Pancreas (tissue), 10 donors: ENCODE results near the gene ASB2. TPM values are rescaled to one million over a fixed set of nuclear protein-coding genes. Genes with fewer than 3 reads are reported as not detected.

ENCODE experiments used
- ATAC-seq, 4 donors: fragments of 200-7000 bp; cut with Tn5 transposase; one replicate each; pipeline versions ENCODE4 v1.8.0 to v1.9.1; 2020; ENCODE audit warnings: mild to moderate bottlenecking in 4 of 4, moderate library complexity in 4 of 4
- DNase-seq, 6 donors: peaks; one replicate each; pipeline ENCODE4 v3.0.0-alpha.2; 2020
- FAIRE-seq: peaks from 2 replicates; lab custom pipeline; 2012; peaks lifted over from hg19 to GRCh38; lab: Jason Lieb, UNC
- H3K27ac ChIP-seq, 4 donors: fragments of 200-600 bp; sonication (generic); 1 replicate in 3 of 4; 2 replicates in 1 of 4; pipeline versions ENCODE4 v1.5.0 to v1.8.0; 2020
- H3K27me3 ChIP-seq, 4 donors: fragments of 200-600 bp; one replicate each; pipeline ENCODE4 v1.8.0; 2021
- H3K36me3 ChIP-seq, 3 donors: fragments of 200-600 bp; sonication (generic) in 1 of 3; one replicate each; pipeline versions ENCODE4 v1.5.0 to v1.8.0; 2020 to 2021
- H3K4me1 ChIP-seq, 3 donors: fragments of 200-600 bp; one replicate each; pipeline ENCODE4 v1.8.0; 2021
- H3K4me3 ChIP-seq, 4 donors: fragments of 200-600 bp; sonication (generic) in 2 of 4; one replicate each; pipeline versions ENCODE4 v1.5.0 to v1.8.0; 2020 to 2021
- H3K9me3 ChIP-seq, 4 donors: fragments of 200-600 bp; one replicate each; pipeline ENCODE4 v1.8.0; 2021
- CTCF ChIP-seq, 4 donors: fragments of 200-600 bp; sonication (generic) in 3 of 4; IDR thresholded peaks; one replicate each; pipeline versions ENCODE4 v1.5.0 to v1.8.0; 2021; ENCODE audit warnings: antibody characterized with exemption in 4 of 4
- WGBS, 2 donors: extraction: QIAGEN DNeasy Blood & Tissue Kit; methylation state at CpG; one replicate each; pipeline ENCODE4 v1.1.7; 2013; 5-methylcytosine and 5-hydroxymethylcytosine counted together
- intact Hi-C, 3 donors: fragments of 100-400 bp; cut with DNase I; formaldehyde crosslinking; loops; one replicate each; pipeline versions ENCODE4 v1.11.1 to v1.14.2; 2022
- polyA plus RNA-seq, 2 donors: library from polyadenylated mRNA; stranded (reverse); fragments of 200-250 nt; gene quantifications; one replicate each; pipeline ENCODE4 v1.2.3, GENCODE V29; 2013
- total RNA-seq, 6 donors: library from RNA; stranded (reverse); fragmentation: NEBNext Ultra II Directional in 4 of 6; extraction: Animal tissue kit (Norgen Biotek cat#: 25700) in 4 of 6; gene quantifications; one replicate each; pipeline versions ENCODE4 v1.2.1 to v1.2.4, GENCODE V29; 2021 to 2023
- donor health status: healthy with polysubstance abuse.
- donor health status: DM: no; HTN: no; CAD: no; lungs with moderate emphysema.
- donor health status: DM: no; HTN: no; CAD: no.
- donor health status: control.
- donor health status: control.
- donor health status: Bipolar disorder and iron deficiency.
- donor health status: DM: yes; HTN: yes; CAD: no.
- donor health status: DM: no; HTN: no; CAD: no.
- donor health status: DM: no; HTN: no; CAD: no.
- donor health status: DM: yes; HTN: yes; CAD: no.

ASB2 gene
- total and polyA plus RNA-seq, 8 donors: 0.09 to 1.4 (median 0.40) TPM

DNA sequence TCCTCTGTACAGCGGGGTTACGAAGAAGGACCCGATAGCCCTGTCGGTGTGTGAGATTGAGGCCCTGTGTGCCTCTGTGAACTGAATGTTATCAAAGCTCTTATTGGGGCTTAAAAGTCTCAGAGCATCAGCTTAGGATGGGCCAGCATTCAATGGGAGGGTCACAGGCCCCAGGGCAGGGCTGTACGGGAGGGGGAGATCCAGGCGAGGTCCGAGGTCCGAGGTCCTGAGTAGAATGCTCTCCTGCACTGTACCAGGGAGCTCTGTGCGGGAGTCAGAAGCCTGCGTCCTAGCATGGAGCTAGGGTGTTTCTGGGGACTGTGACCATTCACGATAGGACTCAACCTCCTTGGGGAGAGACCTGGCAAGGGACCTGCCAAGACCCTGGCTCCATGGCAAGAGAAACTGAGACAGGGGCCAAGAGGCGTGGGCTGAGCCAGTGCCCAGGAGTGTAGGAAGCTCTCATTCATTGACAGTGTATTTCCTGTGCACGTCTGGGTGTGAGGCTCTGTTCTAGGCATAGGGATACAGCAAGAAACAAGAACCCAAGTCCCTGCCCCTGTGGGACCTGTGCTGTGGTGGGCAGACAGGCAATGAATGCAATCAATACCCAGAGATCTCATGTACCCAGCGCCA is 61.2 kb downstream of the ASB2 start:
- Histone ChIP-seq H3K9me3 (no peaks in the 10 kb centered on the region), H3K4me1 (no peaks in the 10 kb centered on the region), H3K27ac (no peak overlapping the region), H3K27me3 (no peaks in the 10 kb centered on the region), H3K36me3 (no peaks in the 10 kb centered on the region), H3K4me3 (no peak overlapping the region)
- WGBS, 2 donors: 68 to 78% methylated on average over 14 of the region's 14 CpGs
- no peak for TF ChIP-seq CTCF (IDR thresholded peaks at IDR 0.05)
- DNase-seq (no peak), FAIRE-seq (no peak), ATAC-seq (no peak)
- intact Hi-C loops: no loop called here

GRCh38 chr14:93914278-93914677 is 62.1 kb downstream of the ASB2 start:
- WGBS, 2 donors: 92 to 93% methylated on average over 4 of the region's 4 CpGs
- Histone ChIP-seq H3K27ac (no peak overlapping the region), H3K9me3 (no peaks in the 10 kb centered on the region), H3K4me3 (no peak overlapping the region), H3K36me3 (no peaks in the 10 kb centered on the region), H3K27me3 (no peaks in the 10 kb centered on the region), H3K4me1 (no peaks in the 10 kb centered on the region)
- intact Hi-C loops: no loop called here
- ATAC-seq: peak in 2 of 4 donors; percentile 25 to 37
- FAIRE-seq: no peak
- DNase-seq: no peak
- TF ChIP-seq CTCF (IDR thresholded peaks at IDR 0.05): no peak

DNA sequence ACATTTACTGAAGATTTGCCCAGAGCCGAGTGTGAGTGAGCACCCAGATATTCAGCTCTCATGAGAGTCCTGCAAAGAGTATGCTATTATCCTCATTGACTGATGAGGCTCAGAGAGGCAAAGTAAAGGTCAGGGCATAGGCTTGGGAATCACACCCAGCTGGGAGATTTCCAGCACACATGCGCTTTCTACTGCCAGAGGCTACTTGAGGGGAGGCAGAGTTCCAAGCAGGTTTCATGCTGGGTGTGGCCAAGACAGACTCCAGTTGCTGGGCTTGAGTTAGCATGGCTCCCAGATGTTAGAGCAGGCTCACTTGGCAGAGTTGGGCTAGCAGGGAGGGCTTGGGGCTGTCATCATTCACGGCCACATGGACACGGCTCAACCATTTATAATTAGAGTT is 63.6 kb downstream of the ASB2 start:
- H3K27me3 ChIP-seq: no peaks in the 10 kb centered on the region
- intact Hi-C loops: no loop called here
- no peak for DNase-seq
- no peaks in the 10 kb centered on the region for H3K9me3 ChIP-seq
- no peak overlapping the region for H3K27ac ChIP-seq
- no peak for TF ChIP-seq CTCF (IDR thresholded peaks at IDR 0.05)
- H3K4me3 ChIP-seq: no peak overlapping the region
- no peaks in the 10 kb centered on the region for H3K36me3 ChIP-seq
- ATAC-seq: no peak
- FAIRE-seq: no peak
- no peaks in the 10 kb centered on the region for H3K4me1 ChIP-seq
- WGBS, 2 donors: 79 to 81% methylated on average over 4 of the region's 4 CpGs

DNA sequence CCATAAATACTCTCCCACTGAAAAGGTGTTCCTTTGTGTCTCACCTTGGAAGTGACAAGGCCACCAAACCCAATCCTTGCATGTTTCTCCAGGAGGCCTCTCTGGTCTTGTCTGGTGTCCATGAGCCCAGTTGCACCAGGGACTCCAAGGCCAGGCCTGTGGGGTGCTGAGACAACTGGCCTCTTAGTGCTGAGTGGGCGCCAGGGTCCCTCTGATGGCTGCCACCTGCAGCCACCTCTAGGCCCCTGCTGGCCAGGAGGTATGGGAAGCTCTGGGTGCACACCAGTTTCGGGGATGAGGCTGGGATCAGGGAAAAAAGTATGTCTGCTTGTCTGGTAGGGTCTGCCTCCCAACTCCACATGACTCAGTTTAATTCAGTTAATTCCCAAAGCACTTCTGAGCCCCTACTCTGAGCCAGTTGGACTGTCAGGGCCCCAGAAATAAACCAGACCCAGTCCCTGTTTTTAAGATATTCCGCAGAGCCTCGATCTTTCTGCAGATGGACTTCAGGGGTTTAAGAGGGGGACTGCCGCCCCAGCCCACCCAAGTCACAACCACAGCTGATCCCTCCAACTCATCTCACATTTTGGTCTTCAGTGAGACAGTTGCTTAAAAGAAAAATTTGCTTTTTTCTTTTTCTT is 64.3 kb downstream of the ASB2 start:
- Histone ChIP-seq H3K4me3 (no peak overlapping the region), H3K27me3 (no peaks in the 10 kb centered on the region), H3K4me1 (no peaks in the 10 kb centered on the region), H3K27ac (no peak overlapping the region), H3K9me3 (no peaks in the 10 kb centered on the region), H3K36me3 (no peaks in the 10 kb centered on the region)
- no peak for TF ChIP-seq CTCF (IDR thresholded peaks at IDR 0.05)
- FAIRE-seq (no peak), ATAC-seq (no peak), DNase-seq (no peak)
- 69 to 77% methylated on average over 5 of the region's 5 CpGs for WGBS, 2 donors
- intact Hi-C loops: no loop called here
